Measurements from ENCODE around the gene EIF3M.

The EIF3M gene

DNA sequence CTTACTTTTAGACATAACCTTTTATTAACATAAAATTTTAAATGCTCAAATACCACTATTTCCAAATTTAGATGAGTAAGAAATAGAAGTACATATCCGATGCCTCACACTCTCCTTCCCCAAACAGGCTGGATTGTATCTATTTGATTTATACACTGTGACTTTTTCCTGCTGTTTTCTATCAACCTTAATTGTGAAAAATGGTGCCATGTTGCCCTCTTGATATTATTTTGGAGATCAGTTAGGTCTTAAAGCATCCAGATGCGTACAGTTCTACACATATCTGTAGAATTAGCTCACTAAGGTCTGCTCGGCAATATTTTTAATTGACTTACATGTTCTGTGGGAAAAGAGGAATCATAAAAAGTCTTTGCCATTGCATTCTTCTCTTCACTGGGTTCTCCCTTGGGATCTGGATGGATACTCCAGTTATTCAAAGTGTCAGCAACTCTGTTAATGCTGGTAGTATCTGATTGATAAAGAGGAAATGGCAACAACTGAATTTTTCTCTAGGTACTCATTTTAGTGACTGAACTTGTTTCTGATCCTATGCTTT lies 27.2 kb downstream of the EIF3M start:
- TF ChIP-seq CTCF (IDR thresholded peaks at IDR 0.05; ENCODE audit: low read depth, low read length, missing control alignments): no peak
- H3K4me3 ChIP-seq (replicated peaks; ENCODE audit: low read depth, low read length): no peak overlapping the region
- DNase-seq (ENCODE audit: extremely low read depth, low read depth): no peak

DNA sequence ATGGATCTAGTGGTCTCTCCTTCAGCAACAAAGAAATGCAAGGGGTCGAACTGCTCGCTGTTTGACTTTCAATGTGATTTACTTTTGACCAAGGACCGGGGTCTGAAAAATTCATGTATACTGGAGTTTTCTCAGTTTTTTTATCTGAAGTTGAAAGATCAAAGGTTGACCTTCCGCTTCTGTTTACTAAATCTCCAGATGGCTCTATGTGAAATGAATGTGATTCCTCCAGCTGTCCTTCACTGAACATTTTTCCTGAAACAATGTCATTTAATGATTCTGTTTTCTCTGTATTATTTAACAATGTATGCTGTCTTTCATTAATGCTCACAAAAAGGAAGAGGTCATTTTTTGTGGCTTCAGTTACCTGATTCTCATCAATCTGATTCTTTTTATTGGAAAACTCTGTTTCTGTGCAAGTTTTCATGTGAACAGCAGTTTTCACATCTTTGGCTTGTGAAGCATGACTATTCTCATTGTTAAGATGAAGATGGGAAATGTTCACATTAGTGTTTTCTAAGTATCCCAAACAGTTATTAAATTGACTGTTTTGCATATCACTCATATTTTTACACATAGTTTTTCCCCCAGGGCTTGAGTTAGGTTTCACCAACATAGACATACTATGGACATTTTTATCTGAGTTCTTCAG lies 30.0 kb downstream of the EIF3M start:
- no peak for TF ChIP-seq CTCF (IDR thresholded peaks at IDR 0.05; ENCODE audit: low read depth, low read length, missing control alignments)
- DNase-seq (ENCODE audit: extremely low read depth, low read depth): no peak
- H3K4me3 ChIP-seq (replicated peaks; ENCODE audit: low read depth, low read length): no peak overlapping the region

GRCh38 chr11:32615422-32615821 lies 31.8 kb downstream of the EIF3M start:
- TF ChIP-seq CTCF (IDR thresholded peaks at IDR 0.05; ENCODE audit: low read depth, low read length, missing control alignments): no peak
- H3K4me3 ChIP-seq (replicated peaks; ENCODE audit: low read depth, low read length): no peak overlapping the region
- no peak for DNase-seq (ENCODE audit: extremely low read depth, low read depth)

GRCh38 chr11:32616903-32617302 lies 33.3 kb downstream of the EIF3M start:
- TF ChIP-seq CTCF (IDR thresholded peaks at IDR 0.05; ENCODE audit: low read depth, low read length, missing control alignments): no peak
- no peak for DNase-seq (ENCODE audit: extremely low read depth, low read depth)
- no peak overlapping the region for H3K4me3 ChIP-seq (replicated peaks; ENCODE audit: low read depth, low read length)

GRCh38 chr11:32630844-32631243 lies 47.2 kb downstream of the EIF3M start:
- no peak overlapping the region for H3K4me3 ChIP-seq (replicated peaks; ENCODE audit: low read depth, low read length)
- DNase-seq (ENCODE audit: extremely low read depth, low read depth): no peak
- TF ChIP-seq CTCF (IDR thresholded peaks at IDR 0.05; ENCODE audit: low read depth, low read length, missing control alignments): no peak

- H3K4me3 ChIP-seq (replicated peaks; ENCODE audit: low read depth, low read length): no peak overlapping the region
- no peak for TF ChIP-seq CTCF (IDR thresholded peaks at IDR 0.05; ENCODE audit: low read depth, low read length, missing control alignments)
- no peak for DNase-seq (ENCODE audit: extremely low read depth, low read depth)
These were observed 52.2 kb downstream of the EIF3M start for GRCh38 chr11:32635819-32636218.

GRCh38 chr11:32641361-32641760 lies 57.7 kb downstream of the EIF3M start:
- no peak for DNase-seq (ENCODE audit: extremely low read depth, low read depth)
- H3K4me3 ChIP-seq (replicated peaks; ENCODE audit: low read depth, low read length): no peak overlapping the region
- TF ChIP-seq CTCF (IDR thresholded peaks at IDR 0.05; ENCODE audit: low read depth, low read length, missing control alignments): no peak

Measured in HFF-Myc (cell line).